ENCODE data around the gene RNF43. TPM values are rescaled to one million over a fixed set of nuclear protein-coding genes. Genes with fewer than 3 reads are reported as not detected.

The RNF43 gene
- polyA plus RNA-seq, 1 donor from 2014 or later, result not detected

DNA sequence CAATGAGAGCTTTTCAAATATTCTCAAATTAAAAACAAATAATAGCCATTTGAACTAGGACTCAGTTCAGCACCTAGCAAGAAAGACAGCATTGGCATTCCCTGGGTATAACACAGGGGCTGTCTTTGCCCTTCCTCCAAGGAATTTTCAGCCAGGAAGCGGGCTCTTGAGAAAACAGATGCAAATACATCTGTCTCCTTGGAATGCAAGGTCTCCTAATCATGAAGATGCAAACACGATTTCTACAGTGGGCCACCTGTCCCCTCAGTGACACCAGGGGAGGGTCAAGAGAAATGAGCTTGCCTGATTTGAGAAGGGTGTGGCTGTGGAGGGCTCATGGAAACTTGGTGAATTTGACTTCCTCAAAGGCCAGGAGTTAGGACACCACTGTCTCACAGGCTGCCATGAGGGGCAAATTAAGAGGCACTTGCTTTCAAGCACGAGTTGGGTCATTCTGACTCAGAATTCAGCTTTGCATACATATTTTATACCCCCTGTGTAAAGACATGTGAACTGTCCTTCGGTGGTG is 40.8 kb downstream of the RNF43 start:
- no peak overlapping the region for H3K4me2 ChIP-seq (ENCODE audit: low read length)
- H3K9me3 ChIP-seq (ENCODE audit: low read length), result no peaks in the 10 kb centered on the region
- no peaks in the 10 kb centered on the region for H3K36me3 ChIP-seq (ENCODE audit: insufficient read depth, low read length)
- TF ChIP-seq TAF1 (IDR thresholded peaks at IDR 0.05; ENCODE audit: low read depth) (no peak), EZH2 (IDR thresholded peaks at IDR 0.05; ENCODE audit: borderline replicate concordance, insufficient read depth, low read length, poor library complexity, severe bottlenecking) (no peak), EP300 (conservative IDR thresholded peaks at IDR 0.05; ENCODE audit: poor library complexity, severe bottlenecking) (no peak), SMC3 (conservative IDR thresholded peaks at IDR 0.05; ENCODE audit: poor library complexity) (no peak), POLR2AphosphoS5 (IDR thresholded peaks at IDR 0.05) (no peak), MXI1 (conservative IDR thresholded peaks at IDR 0.05; ENCODE audit: poor library complexity, severe bottlenecking) (no peak), RAD21 (conservative IDR thresholded peaks at IDR 0.05) (no peak)
- TF ChIP-seq, protein P1, sequence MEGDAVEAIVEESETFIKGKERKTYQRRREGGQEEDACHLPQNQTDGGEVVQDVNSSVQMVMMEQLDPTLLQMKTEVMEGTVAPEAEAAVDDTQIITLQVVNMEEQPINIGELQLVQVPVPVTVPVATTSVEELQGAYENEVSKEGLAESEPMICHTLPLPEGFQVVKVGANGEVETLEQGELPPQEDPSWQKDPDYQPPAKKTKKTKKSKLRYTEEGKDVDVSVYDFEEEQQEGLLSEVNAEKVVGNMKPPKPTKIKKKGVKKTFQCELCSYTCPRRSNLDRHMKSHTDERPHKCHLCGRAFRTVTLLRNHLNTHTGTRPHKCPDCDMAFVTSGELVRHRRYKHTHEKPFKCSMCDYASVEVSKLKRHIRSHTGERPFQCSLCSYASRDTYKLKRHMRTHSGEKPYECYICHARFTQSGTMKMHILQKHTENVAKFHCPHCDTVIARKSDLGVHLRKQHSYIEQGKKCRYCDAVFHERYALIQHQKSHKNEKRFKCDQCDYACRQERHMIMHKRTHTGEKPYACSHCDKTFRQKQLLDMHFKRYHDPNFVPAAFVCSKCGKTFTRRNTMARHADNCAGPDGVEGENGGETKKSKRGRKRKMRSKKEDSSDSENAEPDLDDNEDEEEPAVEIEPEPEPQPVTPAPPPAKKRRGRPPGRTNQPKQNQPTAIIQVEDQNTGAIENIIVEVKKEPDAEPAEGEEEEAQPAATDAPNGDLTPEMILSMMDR (IDR thresholded peaks at IDR 0.05; ENCODE audit: poor library complexity, severe bottlenecking), result no peak
- TF ChIP-seq, protein P2, sequence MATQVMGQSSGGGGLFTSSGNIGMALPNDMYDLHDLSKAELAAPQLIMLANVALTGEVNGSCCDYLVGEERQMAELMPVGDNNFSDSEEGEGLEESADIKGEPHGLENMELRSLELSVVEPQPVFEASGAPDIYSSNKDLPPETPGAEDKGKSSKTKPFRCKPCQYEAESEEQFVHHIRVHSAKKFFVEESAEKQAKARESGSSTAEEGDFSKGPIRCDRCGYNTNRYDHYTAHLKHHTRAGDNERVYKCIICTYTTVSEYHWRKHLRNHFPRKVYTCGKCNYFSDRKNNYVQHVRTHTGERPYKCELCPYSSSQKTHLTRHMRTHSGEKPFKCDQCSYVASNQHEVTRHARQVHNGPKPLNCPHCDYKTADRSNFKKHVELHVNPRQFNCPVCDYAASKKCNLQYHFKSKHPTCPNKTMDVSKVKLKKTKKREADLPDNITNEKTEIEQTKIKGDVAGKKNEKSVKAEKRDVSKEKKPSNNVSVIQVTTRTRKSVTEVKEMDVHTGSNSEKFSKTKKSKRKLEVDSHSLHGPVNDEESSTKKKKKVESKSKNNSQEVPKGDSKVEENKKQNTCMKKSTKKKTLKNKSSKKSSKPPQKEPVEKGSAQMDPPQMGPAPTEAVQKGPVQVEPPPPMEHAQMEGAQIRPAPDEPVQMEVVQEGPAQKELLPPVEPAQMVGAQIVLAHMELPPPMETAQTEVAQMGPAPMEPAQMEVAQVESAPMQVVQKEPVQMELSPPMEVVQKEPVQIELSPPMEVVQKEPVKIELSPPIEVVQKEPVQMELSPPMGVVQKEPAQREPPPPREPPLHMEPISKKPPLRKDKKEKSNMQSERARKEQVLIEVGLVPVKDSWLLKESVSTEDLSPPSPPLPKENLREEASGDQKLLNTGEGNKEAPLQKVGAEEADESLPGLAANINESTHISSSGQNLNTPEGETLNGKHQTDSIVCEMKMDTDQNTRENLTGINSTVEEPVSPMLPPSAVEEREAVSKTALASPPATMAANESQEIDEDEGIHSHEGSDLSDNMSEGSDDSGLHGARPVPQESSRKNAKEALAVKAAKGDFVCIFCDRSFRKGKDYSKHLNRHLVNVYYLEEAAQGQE (IDR thresholded peaks at IDR 0.05; ENCODE audit: borderline replicate concordance), result no peak
- no peaks in the 10 kb centered on the region for H3K79me2 ChIP-seq (replicated peaks; ENCODE audit: insufficient read depth, low read length)
- H2AFZ ChIP-seq (ENCODE audit: low read depth, low read length), result no peak overlapping the region
- H3K4me3 ChIP-seq (ENCODE audit: low read length), result no peak overlapping the region
- H3K27me3 ChIP-seq (ENCODE audit: insufficient read depth, low read depth, low read length), result no peaks in the 10 kb centered on the region
- H4K20me1 ChIP-seq (ENCODE audit: insufficient read depth), result no peaks in the 10 kb centered on the region
- no peaks in the 10 kb centered on the region for H3K9me2 ChIP-seq (ENCODE audit: insufficient read depth, low read length)
- H3F3A ChIP-seq (ENCODE audit: insufficient read depth, low read length, poor library complexity, severe bottlenecking), result no peaks in the 10 kb centered on the region
- no peak overlapping the region for H3K27ac ChIP-seq (ENCODE audit: low read length)
- H3K9ac ChIP-seq (ENCODE audit: low read length), result no peak overlapping the region

DNA sequence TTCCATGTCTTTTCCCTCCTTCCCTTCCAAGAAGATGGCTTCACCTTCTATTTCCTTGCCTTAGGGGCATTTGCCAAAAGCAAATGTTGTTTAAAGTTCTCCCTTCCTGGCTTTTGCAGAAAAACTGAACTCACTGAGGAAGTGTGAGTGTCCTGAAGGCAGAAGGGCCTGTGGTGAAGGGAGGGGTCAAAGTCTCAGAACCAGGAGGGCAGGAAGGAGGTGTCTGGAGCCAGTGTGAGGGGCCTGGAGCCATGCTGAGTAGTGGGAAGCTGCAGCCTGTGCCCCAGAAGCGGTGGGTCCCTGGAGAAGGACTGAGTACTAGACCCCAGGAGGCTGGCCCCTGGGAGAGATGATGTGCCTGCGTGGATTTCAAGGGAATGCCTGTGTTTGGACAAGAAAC is 41.5 kb downstream of the RNF43 start:
- Histone ChIP-seq H4K20me1 (ENCODE audit: insufficient read depth) (no peaks in the 10 kb centered on the region), H3K4me2 (ENCODE audit: low read length) (no peak overlapping the region), H3K9me2 (ENCODE audit: insufficient read depth, low read length) (no peaks in the 10 kb centered on the region), H3K36me3 (ENCODE audit: insufficient read depth, low read length) (no peaks in the 10 kb centered on the region), H3K9me3 (ENCODE audit: low read length) (no peaks in the 10 kb centered on the region), H3K9ac (ENCODE audit: low read length) (no peak overlapping the region), H3K27me3 (ENCODE audit: insufficient read depth, low read depth, low read length) (no peaks in the 10 kb centered on the region), H2AFZ (ENCODE audit: low read depth, low read length) (no peak overlapping the region), H3K27ac (ENCODE audit: low read length) (no peak overlapping the region), H3F3A (ENCODE audit: insufficient read depth, low read length, poor library complexity, severe bottlenecking) (no peaks in the 10 kb centered on the region), H3K4me3 (ENCODE audit: low read length) (no peak overlapping the region), H3K79me2 (replicated peaks; ENCODE audit: insufficient read depth, low read length) (no peaks in the 10 kb centered on the region)
- TF ChIP-seq RAD21 (conservative IDR thresholded peaks at IDR 0.05), result no peak
- TF ChIP-seq TAF1 (IDR thresholded peaks at IDR 0.05; ENCODE audit: low read depth), result no peak
- TF ChIP-seq, protein P2 (IDR thresholded peaks at IDR 0.05; ENCODE audit: borderline replicate concordance), result no peak
- no peak for TF ChIP-seq EZH2 (IDR thresholded peaks at IDR 0.05; ENCODE audit: borderline replicate concordance, insufficient read depth, low read length, poor library complexity, severe bottlenecking)
- no peak for TF ChIP-seq SMC3 (conservative IDR thresholded peaks at IDR 0.05; ENCODE audit: poor library complexity)
- no peak for TF ChIP-seq EP300 (conservative IDR thresholded peaks at IDR 0.05; ENCODE audit: poor library complexity, severe bottlenecking)
- TF ChIP-seq, protein P1 (IDR thresholded peaks at IDR 0.05; ENCODE audit: poor library complexity, severe bottlenecking), result no peak
- no peak for TF ChIP-seq POLR2AphosphoS5 (IDR thresholded peaks at IDR 0.05)
- TF ChIP-seq MXI1 (conservative IDR thresholded peaks at IDR 0.05; ENCODE audit: poor library complexity, severe bottlenecking), result no peak

Data from neural cell (in vitro differentiated cells).